ENCODE results near the gene SLC35C1. TPM values are rescaled to one million over a fixed set of nuclear protein-coding genes. Genes with fewer than 3 reads are reported as not detected.

SLC35C1 gene
- total RNA-seq, 1 experiment from 2014 or later: 10.4 TPM

DNA sequence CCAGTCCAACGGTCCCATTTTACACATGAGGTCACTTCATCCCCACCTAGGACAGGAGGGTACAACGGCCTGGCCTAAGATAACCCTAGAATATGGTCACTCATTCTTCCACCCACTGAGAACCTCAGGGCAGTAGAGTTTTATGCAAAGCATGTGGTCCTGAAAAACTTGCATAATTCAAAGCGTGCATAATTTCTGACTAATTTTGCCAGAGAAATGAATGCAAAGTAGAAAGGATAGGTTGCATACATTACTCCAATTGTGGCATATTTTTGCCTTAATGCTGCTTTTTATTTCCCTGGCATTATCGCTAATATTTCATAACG lies 32.5 kb upstream of the SLC35C1 start (continued):
- TF ChIP-seq, protein P1, sequence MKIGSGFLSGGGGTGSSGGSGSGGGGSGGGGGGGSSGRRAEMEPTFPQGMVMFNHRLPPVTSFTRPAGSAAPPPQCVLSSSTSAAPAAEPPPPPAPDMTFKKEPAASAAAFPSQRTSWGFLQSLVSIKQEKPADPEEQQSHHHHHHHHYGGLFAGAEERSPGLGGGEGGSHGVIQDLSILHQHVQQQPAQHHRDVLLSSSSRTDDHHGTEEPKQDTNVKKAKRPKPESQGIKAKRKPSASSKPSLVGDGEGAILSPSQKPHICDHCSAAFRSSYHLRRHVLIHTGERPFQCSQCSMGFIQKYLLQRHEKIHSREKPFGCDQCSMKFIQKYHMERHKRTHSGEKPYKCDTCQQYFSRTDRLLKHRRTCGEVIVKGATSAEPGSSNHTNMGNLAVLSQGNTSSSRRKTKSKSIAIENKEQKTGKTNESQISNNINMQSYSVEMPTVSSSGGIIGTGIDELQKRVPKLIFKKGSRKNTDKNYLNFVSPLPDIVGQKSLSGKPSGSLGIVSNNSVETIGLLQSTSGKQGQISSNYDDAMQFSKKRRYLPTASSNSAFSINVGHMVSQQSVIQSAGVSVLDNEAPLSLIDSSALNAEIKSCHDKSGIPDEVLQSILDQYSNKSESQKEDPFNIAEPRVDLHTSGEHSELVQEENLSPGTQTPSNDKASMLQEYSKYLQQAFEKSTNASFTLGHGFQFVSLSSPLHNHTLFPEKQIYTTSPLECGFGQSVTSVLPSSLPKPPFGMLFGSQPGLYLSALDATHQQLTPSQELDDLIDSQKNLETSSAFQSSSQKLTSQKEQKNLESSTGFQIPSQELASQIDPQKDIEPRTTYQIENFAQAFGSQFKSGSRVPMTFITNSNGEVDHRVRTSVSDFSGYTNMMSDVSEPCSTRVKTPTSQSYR (CRISPR knock-in tag; IDR thresholded peaks at IDR 0.05): no peak
- TF ChIP-seq CREM (CRISPR knock-in tag; IDR thresholded peaks at IDR 0.05) (no peak), FOXK1 (CRISPR knock-in tag; IDR thresholded peaks at IDR 0.05) (no peak)
- TF ChIP-seq, protein P2, sequence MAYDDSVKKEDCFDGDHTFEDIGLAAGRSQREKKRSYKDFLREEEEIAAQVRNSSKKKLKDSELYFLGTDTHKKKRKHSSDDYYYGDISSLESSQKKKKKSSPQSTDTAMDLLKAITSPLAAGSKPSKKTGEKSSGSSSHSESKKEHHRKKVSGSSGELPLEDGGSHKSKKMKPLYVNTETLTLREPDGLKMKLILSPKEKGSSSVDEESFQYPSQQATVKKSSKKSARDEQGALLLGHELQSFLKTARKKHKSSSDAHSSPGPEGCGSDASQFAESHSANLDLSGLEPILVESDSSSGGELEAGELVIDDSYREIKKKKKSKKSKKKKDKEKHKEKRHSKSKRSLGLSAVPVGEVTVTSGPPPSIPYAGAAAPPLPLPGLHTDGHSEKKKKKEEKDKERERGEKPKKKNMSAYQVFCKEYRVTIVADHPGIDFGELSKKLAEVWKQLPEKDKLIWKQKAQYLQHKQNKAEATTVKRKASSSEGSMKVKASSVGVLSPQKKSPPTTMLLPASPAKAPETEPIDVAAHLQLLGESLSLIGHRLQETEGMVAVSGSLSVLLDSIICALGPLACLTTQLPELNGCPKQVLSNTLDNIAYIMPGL (CRISPR knock-in tag; IDR thresholded peaks at IDR 0.05): no peak

DNA sequence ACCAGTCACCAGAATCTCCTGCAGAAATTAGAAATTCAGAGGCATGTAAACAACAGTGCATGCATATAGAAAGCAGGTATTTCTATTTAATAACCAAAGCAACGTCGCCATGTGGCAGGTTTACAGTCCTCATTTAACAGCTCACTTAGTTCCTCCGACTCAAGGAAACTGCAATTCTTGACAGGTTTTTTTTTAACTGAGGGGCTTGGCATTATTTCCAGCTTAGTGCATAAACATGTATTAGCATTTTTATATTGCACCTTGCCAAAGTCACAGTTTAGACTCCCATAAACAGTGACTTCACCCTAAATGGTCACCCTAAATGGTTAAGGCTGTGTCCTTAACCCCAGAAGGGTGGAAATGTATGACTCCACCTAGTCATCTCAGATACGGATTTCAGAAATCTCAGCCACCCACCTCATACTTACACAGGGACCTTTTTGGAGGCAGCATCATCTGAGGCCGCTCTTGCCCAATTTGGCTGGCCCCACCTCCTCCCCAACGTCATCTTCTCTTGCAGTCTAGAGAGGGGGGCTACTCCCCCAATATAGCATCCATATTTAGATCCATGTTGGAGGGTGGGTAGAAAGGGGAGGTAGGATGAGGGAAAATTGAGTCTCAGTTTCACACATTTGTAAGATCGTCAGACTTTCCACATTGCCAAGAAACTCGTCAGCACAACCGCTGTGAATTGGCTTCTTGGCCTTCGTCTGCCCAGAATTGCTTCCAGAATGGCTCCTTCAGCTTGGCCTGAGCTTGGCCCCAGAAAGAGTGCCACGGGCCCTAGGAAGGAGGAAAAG lies 31.8 kb upstream of the SLC35C1 start:
- Mint-ChIP-seq H3K4me3 (no peak overlapping the region), H3K4me1 (no peaks in the 10 kb centered on the region), H3K27ac (no peak overlapping the region), H3K9me3 (no peaks in the 10 kb centered on the region), H3K27me3 (ENCODE audit: low read depth) (peaks cover 12% of the 10 kb centered on the region), H3K36me3 (no peaks in the 10 kb centered on the region)
- no peak for DNase-seq (ENCODE audit: low spot score)
- ChIA-PET POLR2A (no interaction called here), CTCF (interaction anchor here (0.9 to 4.2 kb wide), 4 partner anchors 12 to 432 kb away, joined by 3 to 184 read pairs (median 110); partner anchors contain the start of gene CHST1)
- ATAC-seq: no peak
- TF ChIP-seq ZNF232 (CRISPR knock-in tag; IDR thresholded peaks at IDR 0.05): no peak
- TF ChIP-seq ETV6 (CRISPR knock-in tag; IDR thresholded peaks at IDR 0.05): no peak
- TF ChIP-seq, protein P3, sequence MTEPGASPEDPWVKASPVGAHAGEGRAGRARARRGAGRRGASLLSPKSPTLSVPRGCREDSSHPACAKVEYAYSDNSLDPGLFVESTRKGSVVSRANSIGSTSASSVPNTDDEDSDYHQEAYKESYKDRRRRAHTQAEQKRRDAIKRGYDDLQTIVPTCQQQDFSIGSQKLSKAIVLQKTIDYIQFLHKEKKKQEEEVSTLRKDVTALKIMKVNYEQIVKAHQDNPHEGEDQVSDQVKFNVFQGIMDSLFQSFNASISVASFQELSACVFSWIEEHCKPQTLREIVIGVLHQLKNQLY (CRISPR knock-in tag; IDR thresholded peaks at IDR 0.05): no peak
- TF ChIP-seq TEAD1 (CRISPR knock-in tag; IDR thresholded peaks at IDR 0.05): no peak
- TF ChIP-seq, protein P4, sequence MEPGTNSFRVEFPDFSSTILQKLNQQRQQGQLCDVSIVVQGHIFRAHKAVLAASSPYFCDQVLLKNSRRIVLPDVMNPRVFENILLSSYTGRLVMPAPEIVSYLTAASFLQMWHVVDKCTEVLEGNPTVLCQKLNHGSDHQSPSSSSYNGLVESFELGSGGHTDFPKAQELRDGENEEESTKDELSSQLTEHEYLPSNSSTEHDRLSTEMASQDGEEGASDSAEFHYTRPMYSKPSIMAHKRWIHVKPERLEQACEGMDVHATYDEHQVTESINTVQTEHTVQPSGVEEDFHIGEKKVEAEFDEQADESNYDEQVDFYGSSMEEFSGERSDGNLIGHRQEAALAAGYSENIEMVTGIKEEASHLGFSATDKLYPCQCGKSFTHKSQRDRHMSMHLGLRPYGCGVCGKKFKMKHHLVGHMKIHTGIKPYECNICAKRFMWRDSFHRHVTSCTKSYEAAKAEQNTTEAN (CRISPR knock-in tag; IDR thresholded peaks at IDR 0.05): no peak

DNA sequence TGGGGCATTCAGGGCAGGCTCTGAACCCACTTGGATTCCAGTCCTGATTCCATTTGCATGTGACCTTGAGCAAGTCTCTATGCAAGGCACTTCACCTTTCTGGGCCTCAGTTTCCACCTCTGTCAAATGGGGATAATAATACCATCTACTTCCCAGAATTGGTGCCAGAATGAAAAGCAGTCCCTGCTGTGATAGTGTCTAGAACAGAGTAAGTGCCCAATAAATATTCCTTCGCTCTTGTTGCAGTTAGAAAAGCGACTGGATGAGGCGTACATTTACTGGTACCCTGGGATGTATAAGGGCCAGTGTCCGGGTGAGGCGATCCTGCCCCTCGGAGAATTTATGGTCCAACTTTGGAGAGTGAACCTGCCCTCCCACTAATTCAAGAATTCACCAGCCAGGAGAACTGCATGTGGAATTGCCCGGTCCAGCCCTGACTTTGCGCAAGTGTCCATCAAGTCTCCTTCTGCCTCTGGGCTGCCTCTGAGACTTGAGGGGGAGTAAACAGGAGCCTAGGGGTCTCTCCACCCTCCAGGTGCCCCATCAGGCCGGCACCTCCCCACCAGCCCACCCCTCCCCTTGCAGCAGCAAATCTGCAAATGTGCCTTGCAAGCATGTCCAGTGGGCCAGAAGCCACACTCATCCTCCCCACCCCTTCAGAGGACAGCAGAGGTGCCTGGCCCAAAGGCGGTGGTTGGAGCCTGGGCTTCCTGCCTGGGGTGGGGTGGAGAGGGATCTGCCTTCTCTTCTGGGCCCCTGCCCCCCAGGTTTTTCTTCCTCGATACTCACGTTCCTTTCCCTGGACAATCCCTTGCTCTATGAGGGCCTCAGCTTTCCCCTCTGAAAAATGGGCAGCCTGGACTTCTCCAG lies 30.9 kb upstream of the SLC35C1 start:
- Mint-ChIP-seq H3K27me3 (ENCODE audit: low read depth) (peaks cover 12% of the 10 kb centered on the region), H3K36me3 (no peaks in the 10 kb centered on the region), H3K9me3 (no peaks in the 10 kb centered on the region), H3K4me3 (no peak overlapping the region), H3K4me1 (no peaks in the 10 kb centered on the region), H3K27ac (no peak overlapping the region)
- ATAC-seq: no peak
- POLR2A ChIA-PET: no interaction called here
- CTCF ChIA-PET: interaction anchor here (3.9 to 4.2 kb wide), 2 partner anchors 114 to 401 kb away, joined by 157 to 184 read pairs; partner anchors contain the start of gene CHST1
- no peak for TF ChIP-seq SMAD3 (CRISPR knock-in tag; IDR thresholded peaks at IDR 0.05; ENCODE audit: borderline replicate concordance)
- no peak for DNase-seq (ENCODE audit: low spot score)

DNA sequence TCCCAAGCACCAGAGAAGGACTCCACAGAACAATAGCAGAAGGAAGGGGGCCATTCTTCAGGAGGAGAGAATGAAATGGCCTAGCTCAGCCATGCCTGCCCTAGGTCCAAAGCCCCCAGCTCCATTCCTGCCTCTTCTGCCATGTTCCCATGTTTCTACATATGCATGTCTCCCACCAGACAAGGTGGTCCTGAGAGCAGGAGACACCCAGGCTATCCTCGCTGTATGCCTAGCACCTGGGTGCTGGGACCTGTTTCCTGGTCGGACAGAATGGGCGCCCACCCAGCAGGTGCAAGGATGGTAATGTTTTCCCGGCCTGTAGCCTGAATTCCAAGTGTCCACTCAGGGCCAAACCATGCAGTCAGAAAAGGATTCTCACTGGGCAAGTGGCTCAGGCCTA lies 30.2 kb upstream of the SLC35C1 start:
- DNase-seq (ENCODE audit: low spot score): no peak
- H3K27ac Mint-ChIP-seq: no peak overlapping the region
- ChIA-PET POLR2A (no interaction called here), CTCF (no interaction called here)
- H3K9me3 Mint-ChIP-seq: no peaks in the 10 kb centered on the region
- H3K36me3 Mint-ChIP-seq: no peaks in the 10 kb centered on the region
- TF ChIP-seq OVOL2 (CRISPR knock-in tag; IDR thresholded peaks at IDR 0.05; ENCODE audit: borderline replicate concordance) (no peak), ETV6 (CRISPR knock-in tag; IDR thresholded peaks at IDR 0.05) (no peak), IRF2 (CRISPR knock-in tag; IDR thresholded peaks at IDR 0.05; ENCODE audit: borderline replicate concordance, low read depth) (no peak), CREB1 (CRISPR knock-in tag; IDR thresholded peaks at IDR 0.05) (no peak)
- TF ChIP-seq, protein P5, sequence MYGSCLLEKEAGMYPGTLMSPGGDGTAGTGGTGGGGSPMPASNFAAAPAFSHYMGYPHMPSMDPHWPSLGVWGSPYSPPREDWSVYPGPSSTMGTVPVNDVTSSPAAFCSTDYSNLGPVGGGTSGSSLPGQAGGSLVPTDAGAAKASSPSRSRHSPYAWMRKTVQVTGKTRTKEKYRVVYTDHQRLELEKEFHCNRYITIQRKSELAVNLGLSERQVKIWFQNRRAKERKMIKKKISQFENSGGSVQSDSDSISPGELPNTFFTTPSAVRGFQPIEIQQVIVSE (CRISPR knock-in tag; IDR thresholded peaks at IDR 0.05; ENCODE audit: borderline replicate concordance): no peak
- TF ChIP-seq, protein P6, sequence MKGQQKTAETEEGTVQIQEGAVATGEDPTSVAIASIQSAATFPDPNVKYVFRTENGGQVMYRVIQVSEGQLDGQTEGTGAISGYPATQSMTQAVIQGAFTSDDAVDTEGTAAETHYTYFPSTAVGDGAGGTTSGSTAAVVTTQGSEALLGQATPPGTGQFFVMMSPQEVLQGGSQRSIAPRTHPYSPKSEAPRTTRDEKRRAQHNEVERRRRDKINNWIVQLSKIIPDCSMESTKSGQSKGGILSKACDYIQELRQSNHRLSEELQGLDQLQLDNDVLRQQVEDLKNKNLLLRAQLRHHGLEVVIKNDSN (CRISPR knock-in tag; IDR thresholded peaks at IDR 0.05): no peak
- TF ChIP-seq, protein P7, sequence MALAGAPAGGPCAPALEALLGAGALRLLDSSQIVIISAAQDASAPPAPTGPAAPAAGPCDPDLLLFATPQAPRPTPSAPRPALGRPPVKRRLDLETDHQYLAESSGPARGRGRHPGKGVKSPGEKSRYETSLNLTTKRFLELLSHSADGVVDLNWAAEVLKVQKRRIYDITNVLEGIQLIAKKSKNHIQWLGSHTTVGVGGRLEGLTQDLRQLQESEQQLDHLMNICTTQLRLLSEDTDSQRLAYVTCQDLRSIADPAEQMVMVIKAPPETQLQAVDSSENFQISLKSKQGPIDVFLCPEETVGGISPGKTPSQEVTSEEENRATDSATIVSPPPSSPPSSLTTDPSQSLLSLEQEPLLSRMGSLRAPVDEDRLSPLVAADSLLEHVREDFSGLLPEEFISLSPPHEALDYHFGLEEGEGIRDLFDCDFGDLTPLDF (CRISPR knock-in tag; IDR thresholded peaks at IDR 0.05): no peak
- H3K4me3 Mint-ChIP-seq: no peak overlapping the region
- no peaks in the 10 kb centered on the region for H3K4me1 Mint-ChIP-seq
- peaks cover 12% of the 10 kb centered on the region for H3K27me3 Mint-ChIP-seq (ENCODE audit: low read depth)
- ATAC-seq: no peak

Data from WTC11 (cell line).